Measurements from ENCODE around the gene PHYHD1. TPM values are rescaled to one million over a fixed set of nuclear protein-coding genes. Genes with fewer than 3 reads are reported as not detected.

Gene PHYHD1
- total and polyA plus RNA-seq, 2 donors (not counting 1 experiment from before 2014, with no cell fraction given) = 0.96 to 2.0 TPM

DNA sequence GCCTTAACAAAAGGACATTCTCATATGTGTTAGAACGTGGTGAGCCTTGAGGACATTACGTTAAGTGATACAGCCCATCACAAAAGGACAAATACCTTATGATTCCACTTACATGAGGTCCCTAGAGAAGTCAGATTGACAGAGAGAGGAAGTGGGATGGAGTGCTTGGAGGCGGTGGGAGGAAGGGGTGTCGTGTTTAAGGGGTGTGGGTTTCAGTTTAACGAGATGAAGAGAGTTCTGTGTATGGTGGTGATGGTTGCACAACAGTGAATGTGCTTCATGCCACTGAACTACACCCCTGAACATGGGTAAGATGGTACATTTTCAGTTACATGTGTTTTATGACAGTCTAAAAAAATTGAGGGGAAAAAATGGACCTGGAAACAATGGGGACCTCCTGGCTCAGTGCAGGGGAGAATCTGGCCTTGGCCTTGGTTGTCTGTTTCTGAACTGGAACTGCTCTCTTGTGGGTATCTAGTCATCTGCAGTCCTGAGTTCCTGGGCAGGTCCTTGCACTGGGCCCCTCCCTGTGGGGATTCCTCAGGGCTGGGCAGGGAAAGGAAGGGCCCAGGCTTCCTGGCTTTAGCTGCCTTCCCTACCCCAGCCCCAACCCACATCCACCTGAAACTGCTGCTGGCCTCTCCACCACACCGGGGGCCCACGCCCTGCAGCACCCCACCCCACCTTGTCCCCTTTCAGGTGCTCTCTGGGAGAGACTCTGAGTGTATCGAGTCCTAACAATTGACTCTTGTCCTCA is 21.0 kb upstream of the PHYHD1 start:
- Mint-ChIP-seq H3K9me3 (ENCODE audit: insufficient read depth) (no peaks in the 10 kb centered on the region), H3K27me3 (no peaks in the 10 kb centered on the region), H3K27ac (peak overlapping the region; percentile 84), H3K4me3 (peak overlapping the region; percentile 24), H3K4me1 (peaks cover 52% of the 10 kb centered on the region)
- no peak for ATAC-seq (ENCODE audit: low read depth)
- intact Hi-C loops (cut with micrococcal nuclease) = no loop called here
- no peak for DNase-seq
- WGBS (ENCODE audit: insufficient coverage) = 7% methylated on average over 3 of the region's 8 CpGs
- peak overlapping the region; percentile 14 for H3K9ac ChIP-seq (ENCODE audit: low read length)
- no peaks in the 10 kb centered on the region for H4K20me1 ChIP-seq (ENCODE audit: control insufficient read depth, insufficient read depth, low read length, poor library complexity, severe bottlenecking)
- peak overlapping the region; percentile 28 for H3K4me2 ChIP-seq (replicated peaks; ENCODE audit: low read depth, low read length, poor library complexity, severe bottlenecking)
- ChIA-PET POLR2A (no interaction called here), CTCF (interaction anchor here (0.6 kb wide), 1 partner anchor 20 kb away, joined by 3 read pairs; no protein-coding TSS in a partner anchor)
- peaks cover 40 to 60% of the 10 kb centered on the region in 2 donors for H3K4me1 ChIP-seq (ENCODE audit: control insufficient read depth in 2 of 2, insufficient read depth in 2 of 2, low read length in 2 of 2)
- H3K4me3 ChIP-seq (ENCODE audit: control extremely low read depth in 1 of 5, extremely low read depth in 1 of 5, insufficient read depth in 1 of 5, low read depth in 2 of 5, low read length in 4 of 5) = no peak overlapping the region
- peak overlapping the region; percentile 34 to 93 for H3K27ac ChIP-seq (ENCODE audit: low read length in 2 of 2)
- H3K79me2 ChIP-seq (ENCODE audit: control insufficient read depth, insufficient read depth, low read length) = peaks cover 42% of the 10 kb centered on the region
- no peaks in the 10 kb centered on the region for H3K9me3 ChIP-seq (ENCODE audit: control extremely low read depth in 1 of 3, control insufficient read depth in 2 of 3, insufficient read depth in 1 of 3, low read length in 2 of 3)
- H3K27me3 ChIP-seq (replicated peaks in 1 of 4; ENCODE audit: control extremely low read depth in 1 of 4, control insufficient read depth in 3 of 4, insufficient read depth in 4 of 4, low read length in 3 of 4) = no peaks in the 10 kb centered on the region
- peaks cover 0 to 14% of the 10 kb centered on the region in 2 experiments for H3K36me3 ChIP-seq (replicated peaks in 1 of 2; ENCODE audit: control extremely low read depth in 1 of 2, control insufficient read depth in 1 of 2, extremely low read depth in 1 of 2, insufficient read depth in 2 of 2, low read length in 1 of 2)
- H2AFZ ChIP-seq (ENCODE audit: insufficient read depth, low read depth, low read length, poor library complexity, severe bottlenecking) = peak overlapping the region; percentile 10
- no peak for TF ChIP-seq EZH2 (IDR thresholded peaks at IDR 0.05; ENCODE audit: borderline replicate concordance, insufficient read depth, low read depth, low read length, poor library complexity, severe bottlenecking)
- TF ChIP-seq, protein P1, sequence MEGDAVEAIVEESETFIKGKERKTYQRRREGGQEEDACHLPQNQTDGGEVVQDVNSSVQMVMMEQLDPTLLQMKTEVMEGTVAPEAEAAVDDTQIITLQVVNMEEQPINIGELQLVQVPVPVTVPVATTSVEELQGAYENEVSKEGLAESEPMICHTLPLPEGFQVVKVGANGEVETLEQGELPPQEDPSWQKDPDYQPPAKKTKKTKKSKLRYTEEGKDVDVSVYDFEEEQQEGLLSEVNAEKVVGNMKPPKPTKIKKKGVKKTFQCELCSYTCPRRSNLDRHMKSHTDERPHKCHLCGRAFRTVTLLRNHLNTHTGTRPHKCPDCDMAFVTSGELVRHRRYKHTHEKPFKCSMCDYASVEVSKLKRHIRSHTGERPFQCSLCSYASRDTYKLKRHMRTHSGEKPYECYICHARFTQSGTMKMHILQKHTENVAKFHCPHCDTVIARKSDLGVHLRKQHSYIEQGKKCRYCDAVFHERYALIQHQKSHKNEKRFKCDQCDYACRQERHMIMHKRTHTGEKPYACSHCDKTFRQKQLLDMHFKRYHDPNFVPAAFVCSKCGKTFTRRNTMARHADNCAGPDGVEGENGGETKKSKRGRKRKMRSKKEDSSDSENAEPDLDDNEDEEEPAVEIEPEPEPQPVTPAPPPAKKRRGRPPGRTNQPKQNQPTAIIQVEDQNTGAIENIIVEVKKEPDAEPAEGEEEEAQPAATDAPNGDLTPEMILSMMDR (IDR thresholded peaks at IDR 0.05) = no peak

DNA sequence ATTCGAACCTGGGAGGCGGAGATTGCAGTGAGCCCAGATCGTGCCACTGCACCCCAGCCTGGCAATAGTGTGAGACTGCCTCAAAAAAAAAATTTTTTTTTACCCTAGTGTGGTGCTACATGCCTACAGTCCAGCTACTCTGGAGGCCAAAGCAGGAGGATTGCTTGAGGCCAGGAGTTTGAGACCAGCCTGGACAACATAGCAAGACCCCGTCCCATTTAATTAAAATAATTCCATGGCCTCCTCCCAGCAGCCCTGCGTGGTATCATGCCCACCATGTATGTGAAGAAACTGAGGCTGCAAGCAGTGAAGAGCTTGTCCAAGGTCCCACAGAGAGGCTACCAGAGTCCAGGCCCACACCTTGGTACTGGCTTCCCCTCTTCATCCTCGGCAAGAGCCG is 19.4 kb upstream of the PHYHD1 start:
- intact Hi-C loops (cut with micrococcal nuclease) = no loop called here
- H3K79me2 ChIP-seq (ENCODE audit: control insufficient read depth, insufficient read depth, low read length) = peaks cover 42% of the 10 kb centered on the region

More for the DNA sequence above, 19.4 kb upstream of the PHYHD1 start:
- Mint-ChIP-seq H3K27me3 (no peaks in the 10 kb centered on the region), H3K4me1 (peaks cover 37% of the 10 kb centered on the region), H3K9me3 (ENCODE audit: insufficient read depth) (no peaks in the 10 kb centered on the region), H3K4me3 (no peak overlapping the region), H3K27ac (peak overlapping the region; percentile 98)
- POLR2A ChIA-PET = interaction anchor here (1.1 to 1.5 kb wide), 2 partner anchors 19 to 349 kb away, joined by 4 to 5 read pairs; partner anchors contain the start of genes KYAT1, LRRC8A and SPTAN1
- no peak for DNase-seq
- no peaks in the 10 kb centered on the region for H4K20me1 ChIP-seq (ENCODE audit: control insufficient read depth, insufficient read depth, low read length, poor library complexity, severe bottlenecking)
- peaks cover 0 to 9% of the 10 kb centered on the region in 2 experiments for H3K36me3 ChIP-seq (replicated peaks in 1 of 2; ENCODE audit: control extremely low read depth in 1 of 2, control insufficient read depth in 1 of 2, extremely low read depth in 1 of 2, insufficient read depth in 2 of 2, low read length in 1 of 2)
- WGBS (ENCODE audit: insufficient coverage) = 97% methylated on average over 5 of the region's 7 CpGs
- no peaks in the 10 kb centered on the region for H3K9me3 ChIP-seq (ENCODE audit: control extremely low read depth in 1 of 3, control insufficient read depth in 2 of 3, insufficient read depth in 1 of 3, low read length in 2 of 3)
- no peak overlapping the region for H2AFZ ChIP-seq (ENCODE audit: insufficient read depth, low read depth, low read length, poor library complexity, severe bottlenecking)
- no peak for TF ChIP-seq EZH2 (IDR thresholded peaks at IDR 0.05; ENCODE audit: borderline replicate concordance, insufficient read depth, low read depth, low read length, poor library complexity, severe bottlenecking)
- TF ChIP-seq, protein P1 (IDR thresholded peaks at IDR 0.05) = no peak
- no peaks in the 10 kb centered on the region for H3K27me3 ChIP-seq (replicated peaks in 1 of 4; ENCODE audit: control extremely low read depth in 1 of 4, control insufficient read depth in 3 of 4, insufficient read depth in 4 of 4, low read length in 3 of 4)
- H3K4me1 ChIP-seq (ENCODE audit: control insufficient read depth in 2 of 2, insufficient read depth in 2 of 2, low read length in 2 of 2) = peaks cover 40 to 56% of the 10 kb centered on the region in 2 donors
- peak overlapping the region; percentile 93 for H3K27ac ChIP-seq (ENCODE audit: low read length in 2 of 2)
- no peak overlapping the region for H3K9ac ChIP-seq (ENCODE audit: low read length)
- ATAC-seq (ENCODE audit: low read depth) = no peak
- H3K4me3 ChIP-seq (ENCODE audit: control extremely low read depth in 1 of 5, extremely low read depth in 1 of 5, insufficient read depth in 1 of 5, low read depth in 2 of 5, low read length in 4 of 5) = no peak overlapping the region
- CTCF ChIA-PET = interaction anchor here (1.4 to 2.0 kb wide), 3 partner anchors 23 to 83 kb away, joined by 4 to 9 read pairs (median 5); partner anchors contain the start of gene ENDOG
- H3K4me2 ChIP-seq (replicated peaks; ENCODE audit: low read depth, low read length, poor library complexity, severe bottlenecking) = peak overlapping the region; percentile 83

Measured in B cell (primary cell).